GM12875 (cell line): Measurements from ENCODE around the gene SMARCC1.

Experiments used
- H3K4me3 ChIP-seq: one replicate; pipeline ENCODE4 v1.5.1; 2011; ENCODE audit warnings: low read depth, low read length, control low read depth
- TF ChIP-seq, protein P1 (sequence below): IDR thresholded peaks from 2 replicates; pipeline ENCODE4 v1.5.1; 2011; ENCODE audit warnings: low read depth, mild to moderate bottlenecking, control low read depth, inconsistent platforms, low read length, moderate library complexity, borderline replicate concordance; ENCODE audit not compliant: insufficient read depth

SMARCC1 gene

DNA sequence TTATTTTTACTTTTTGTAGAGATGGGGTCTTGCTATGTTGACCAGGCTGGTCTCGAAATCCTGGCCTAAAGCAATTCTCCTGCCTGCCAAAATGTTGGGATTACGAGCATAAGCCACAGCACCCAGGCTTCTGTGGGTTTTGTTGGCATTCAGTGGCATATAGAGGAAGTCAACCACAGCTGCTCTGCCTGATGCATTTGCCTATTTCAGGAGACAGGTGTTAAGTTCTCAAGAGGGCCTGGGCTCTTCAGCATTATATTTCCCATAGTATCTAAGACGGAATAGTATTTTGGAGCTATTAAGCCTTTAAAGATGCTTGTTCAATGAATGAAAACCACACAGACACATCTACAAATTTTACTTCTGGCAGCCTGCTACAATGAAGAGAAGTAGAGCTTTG, 129.6 kb downstream of the SMARCC1 start:
- TF ChIP-seq, protein P1, sequence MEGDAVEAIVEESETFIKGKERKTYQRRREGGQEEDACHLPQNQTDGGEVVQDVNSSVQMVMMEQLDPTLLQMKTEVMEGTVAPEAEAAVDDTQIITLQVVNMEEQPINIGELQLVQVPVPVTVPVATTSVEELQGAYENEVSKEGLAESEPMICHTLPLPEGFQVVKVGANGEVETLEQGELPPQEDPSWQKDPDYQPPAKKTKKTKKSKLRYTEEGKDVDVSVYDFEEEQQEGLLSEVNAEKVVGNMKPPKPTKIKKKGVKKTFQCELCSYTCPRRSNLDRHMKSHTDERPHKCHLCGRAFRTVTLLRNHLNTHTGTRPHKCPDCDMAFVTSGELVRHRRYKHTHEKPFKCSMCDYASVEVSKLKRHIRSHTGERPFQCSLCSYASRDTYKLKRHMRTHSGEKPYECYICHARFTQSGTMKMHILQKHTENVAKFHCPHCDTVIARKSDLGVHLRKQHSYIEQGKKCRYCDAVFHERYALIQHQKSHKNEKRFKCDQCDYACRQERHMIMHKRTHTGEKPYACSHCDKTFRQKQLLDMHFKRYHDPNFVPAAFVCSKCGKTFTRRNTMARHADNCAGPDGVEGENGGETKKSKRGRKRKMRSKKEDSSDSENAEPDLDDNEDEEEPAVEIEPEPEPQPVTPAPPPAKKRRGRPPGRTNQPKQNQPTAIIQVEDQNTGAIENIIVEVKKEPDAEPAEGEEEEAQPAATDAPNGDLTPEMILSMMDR, result no peak
- no peak overlapping the region for H3K4me3 ChIP-seq

- TF ChIP-seq, protein P1, result no peak
- H3K4me3 ChIP-seq, result no peak overlapping the region
These were observed 131.4 kb downstream of the SMARCC1 start for GRCh38 chr3:47650294-47650693.

DNA sequence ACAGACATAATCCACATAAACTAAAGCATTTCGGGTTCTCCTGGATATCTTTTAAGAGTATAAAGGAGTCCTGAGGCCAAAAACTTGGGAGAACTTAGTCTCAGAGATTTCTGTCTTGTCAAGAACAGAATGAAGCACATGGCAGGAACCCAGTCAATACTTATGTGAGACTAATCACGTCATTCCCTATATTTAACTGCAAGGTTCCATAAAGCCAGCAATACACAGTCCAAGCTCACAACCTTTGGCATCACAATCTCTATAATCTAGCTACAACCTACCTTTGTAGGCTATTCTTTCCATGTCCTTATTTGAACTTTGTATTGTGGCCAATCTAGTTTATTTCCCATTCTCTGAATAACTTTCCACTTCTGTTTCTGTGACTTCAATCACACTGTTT, 134.1 kb downstream of the SMARCC1 start:
- H3K4me3 ChIP-seq, result no peak overlapping the region
- TF ChIP-seq, protein P1, result no peak

GRCh38 chr3:47646362-47646761, 135.3 kb downstream of the SMARCC1 start:
- H3K4me3 ChIP-seq, result no peak overlapping the region
- TF ChIP-seq, protein P1, result no peak

- TF ChIP-seq, protein P1, result no peak
- no peak overlapping the region for H3K4me3 ChIP-seq
These were observed 136.1 kb downstream of the SMARCC1 start for GRCh38 chr3:47645551-47645950.

- TF ChIP-seq, protein P1, result no peak
- H3K4me3 ChIP-seq, result no peak overlapping the region
These were observed 138.6 kb downstream of the SMARCC1 start for GRCh38 chr3:47643092-47643491.

DNA sequence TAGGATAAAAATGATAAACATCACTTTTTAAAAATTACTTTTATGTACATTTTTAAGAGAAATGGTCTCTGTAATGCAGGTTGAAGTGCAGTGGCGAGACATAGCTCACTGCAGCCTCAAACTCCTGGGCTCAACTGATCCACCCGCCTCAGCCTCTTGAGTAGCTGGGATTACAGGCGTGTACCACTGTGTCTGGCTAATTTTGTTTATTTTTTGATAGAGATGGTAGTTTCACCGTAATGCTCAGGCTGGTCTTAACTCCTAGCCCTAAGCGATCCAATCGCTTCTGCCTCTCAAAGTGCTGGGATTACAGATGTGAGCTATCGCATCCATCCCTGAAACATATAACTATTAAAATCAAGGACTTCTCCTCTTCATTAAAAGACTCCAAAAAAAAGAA, 140.0 kb downstream of the SMARCC1 start:
- H3K4me3 ChIP-seq, result no peak overlapping the region
- TF ChIP-seq, protein P1, result no peak
